GM19467 (cell line): Measurements from ENCODE around the gene GYPB.
"Not testable (repeated sequence)": the region's sequence is repeated elsewhere in the genome, so short reads cannot be mapped to it uniquely, and the experiment has no call there.

Experiments
- ATAC-seq: cut with Tn5 transposase; IDR thresholded peaks from one replicate; pipeline ENCODE4 v1.9.1; 2021; ENCODE audit warnings: mild to moderate bottlenecking, moderate library complexity; ENCODE audit not compliant: unreplicated experiment

GYPB gene

GRCh38 chr4:144019277-144019676 lies at the start of gene GYPB:
GYPB (minus strand) TSS chr4:144019380; CDS start chr4:144019287, 93 bp downstream.
- not testable (repeated sequence) for ATAC-seq

GRCh38 chr4:144061556-144061955 lies 42.4 kb upstream of the GYPB start:
- ATAC-seq = not testable (repeated sequence)

GRCh38 chr4:144060234-144060859 lies 41.2 kb upstream of the GYPB start:
- ATAC-seq = not testable (repeated sequence)

DNA sequence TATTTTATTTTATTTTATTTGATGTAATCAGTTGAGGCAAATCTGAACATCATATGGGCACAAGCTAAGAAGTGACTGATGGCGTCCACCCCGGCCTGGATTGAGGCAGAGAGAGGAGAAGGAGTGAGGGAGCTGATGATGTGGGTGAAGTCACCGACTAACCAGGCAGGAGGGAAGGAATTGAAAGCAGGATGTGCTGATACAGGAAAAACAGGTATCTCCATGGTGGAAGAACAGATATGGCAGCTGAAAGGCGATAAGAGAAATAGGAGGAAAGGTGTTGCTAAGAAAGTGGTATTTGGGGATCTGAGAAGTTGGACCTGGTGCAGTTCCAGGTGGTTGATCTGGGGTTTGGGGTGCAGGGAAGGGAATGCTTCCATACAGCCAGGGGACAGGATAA lies 37.6 kb upstream of the GYPB start:
- no peak for ATAC-seq

DNA sequence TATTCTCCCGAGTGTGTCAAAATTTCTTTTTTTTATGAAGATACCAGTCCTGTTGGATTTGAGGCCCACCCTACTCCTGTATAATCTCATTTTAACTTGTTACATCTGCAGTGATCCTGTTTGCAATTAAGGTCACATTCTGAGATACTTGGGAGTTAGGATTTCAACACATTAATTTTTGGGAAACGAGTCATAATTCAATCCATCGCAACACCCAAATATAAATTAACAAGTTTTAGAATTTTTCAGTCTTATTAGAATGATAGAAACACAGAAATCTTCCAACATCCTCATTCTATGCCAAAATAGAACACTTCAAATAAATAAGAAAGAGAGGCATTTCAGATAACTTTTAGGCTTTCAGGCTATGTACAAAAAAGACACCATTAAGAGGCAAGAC lies 36.2 kb upstream of the GYPB start:
- ATAC-seq = not testable (repeated sequence)

GRCh38 chr4:144051494-144051893 lies 32.3 kb upstream of the GYPB start:
- ATAC-seq = not testable (repeated sequence)

DNA sequence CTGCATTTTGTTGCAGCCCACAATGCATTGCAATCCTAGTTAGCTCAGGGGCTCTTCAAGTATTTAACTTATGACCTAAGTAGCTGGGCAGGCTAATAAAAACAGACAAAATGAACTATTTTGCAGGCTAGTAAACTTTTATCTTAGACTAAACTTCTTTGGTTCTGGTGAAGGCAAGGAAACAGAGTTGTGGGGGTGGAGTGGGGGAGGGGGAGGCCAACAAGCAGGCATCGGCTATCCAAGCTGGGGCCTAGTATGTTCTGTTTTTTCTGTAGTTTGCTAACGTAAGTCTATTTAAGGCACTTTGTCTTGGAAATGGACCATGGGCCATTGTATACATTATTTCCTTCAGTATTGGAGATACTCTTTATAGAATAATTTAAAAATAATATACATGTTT lies 31.5 kb upstream of the GYPB start:
- ATAC-seq = not testable (repeated sequence)

DNA sequence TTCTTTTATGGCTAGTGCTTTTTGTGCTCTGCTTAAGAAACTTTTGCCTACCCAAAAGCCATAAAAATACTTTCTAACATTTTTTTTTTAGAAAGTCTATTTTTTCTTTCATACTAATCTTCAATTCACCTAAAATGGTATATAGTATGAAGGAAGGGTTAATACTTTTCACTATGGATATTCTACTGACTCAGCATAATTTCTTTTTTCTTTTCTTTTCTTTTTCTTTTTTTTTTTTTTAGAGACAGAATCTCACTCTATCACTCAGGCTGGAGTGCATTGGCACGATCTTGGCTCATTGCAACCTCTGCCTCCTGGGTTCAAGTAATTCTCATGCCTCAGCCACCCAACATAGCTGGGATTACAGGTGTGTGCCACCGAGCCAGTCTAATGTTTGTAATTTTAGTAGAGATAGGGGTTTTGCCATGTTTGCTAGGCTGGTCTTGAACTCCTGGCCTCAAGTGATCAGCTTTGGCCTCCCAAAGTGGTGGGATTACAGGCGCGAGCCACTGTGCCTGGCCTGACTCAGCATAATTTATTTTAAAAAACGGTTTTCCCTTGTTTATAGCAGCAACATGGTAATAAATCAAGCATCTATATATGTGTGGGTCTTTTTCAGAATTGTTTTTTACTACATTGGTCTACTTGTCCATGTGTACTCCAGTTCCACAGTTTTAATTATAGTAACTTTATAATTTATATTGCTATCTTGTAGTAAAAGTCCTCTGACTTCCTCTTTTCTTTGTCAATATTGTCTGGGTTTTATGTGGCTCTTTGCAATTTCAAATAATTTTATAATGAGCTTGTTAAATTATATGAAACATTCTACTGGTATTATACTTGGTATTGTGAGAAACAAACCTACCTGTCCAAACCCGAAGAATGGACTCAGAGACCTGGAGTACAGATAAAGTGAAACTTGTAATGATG lies 30.6 kb upstream of the GYPB start:
- ATAC-seq = not testable (repeated sequence)

DNA sequence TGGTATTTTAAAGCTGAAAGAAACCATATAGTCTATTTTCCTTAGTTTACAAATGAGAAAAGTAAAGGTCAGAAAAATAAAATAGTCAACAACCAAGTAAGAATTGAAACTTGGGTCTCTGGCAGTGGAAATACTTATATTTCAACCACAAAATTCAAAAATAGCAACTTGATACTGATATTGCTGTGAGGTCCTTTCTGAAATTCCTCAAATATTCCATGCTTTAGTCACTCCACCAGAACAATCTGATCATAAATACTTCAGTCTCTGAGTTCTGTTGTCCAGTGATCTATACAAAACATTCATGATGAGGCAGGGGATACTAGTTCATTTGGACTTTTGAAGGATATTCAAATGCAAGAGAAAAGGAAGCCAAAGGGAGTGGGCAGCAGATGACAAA lies 25.8 kb upstream of the GYPB start:
- not testable (repeated sequence) for ATAC-seq

GRCh38 chr4:144032580-144032979 lies 13.4 kb upstream of the GYPB start:
- not testable (repeated sequence) for ATAC-seq

DNA sequence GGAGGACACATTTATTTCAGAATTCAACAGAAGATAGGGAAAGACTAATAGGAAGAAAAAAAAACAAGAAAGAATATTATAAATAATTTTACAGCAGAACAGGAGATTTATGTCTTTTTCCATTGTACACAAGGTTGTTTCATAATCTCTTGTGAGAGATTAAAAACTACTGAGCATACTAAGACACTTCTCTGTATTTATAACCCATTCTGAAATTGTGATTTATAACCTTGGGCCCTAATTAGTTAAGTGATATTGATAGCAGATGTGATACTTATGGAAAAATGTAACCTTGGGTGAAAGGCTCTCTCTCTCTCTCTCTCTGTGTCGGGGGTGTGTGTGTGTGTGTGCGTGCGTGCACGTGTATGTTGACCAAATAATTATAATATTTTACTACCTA lies 12.7 kb upstream of the GYPB start:
- not testable (repeated sequence) for ATAC-seq

DNA sequence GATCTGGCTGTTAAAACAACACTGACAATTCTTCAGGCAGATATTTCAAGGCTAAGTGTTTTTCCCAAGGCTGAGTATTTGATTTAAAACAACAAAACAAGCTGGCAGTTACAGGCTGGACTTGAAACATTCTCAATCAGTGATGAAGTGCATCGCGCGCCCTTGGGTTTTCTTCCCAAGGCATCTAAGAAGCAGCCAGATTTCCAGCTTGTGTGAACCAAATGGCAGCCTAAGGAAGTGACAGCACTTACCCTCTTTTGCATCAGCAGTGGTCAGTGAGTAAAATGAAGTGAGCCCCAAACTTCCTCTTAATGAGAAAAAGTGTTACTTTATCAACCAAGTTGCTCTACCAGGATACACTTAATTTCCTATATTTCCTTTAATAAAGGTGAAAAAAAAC lies 12.2 kb upstream of the GYPB start:
- not testable (repeated sequence) for ATAC-seq

DNA sequence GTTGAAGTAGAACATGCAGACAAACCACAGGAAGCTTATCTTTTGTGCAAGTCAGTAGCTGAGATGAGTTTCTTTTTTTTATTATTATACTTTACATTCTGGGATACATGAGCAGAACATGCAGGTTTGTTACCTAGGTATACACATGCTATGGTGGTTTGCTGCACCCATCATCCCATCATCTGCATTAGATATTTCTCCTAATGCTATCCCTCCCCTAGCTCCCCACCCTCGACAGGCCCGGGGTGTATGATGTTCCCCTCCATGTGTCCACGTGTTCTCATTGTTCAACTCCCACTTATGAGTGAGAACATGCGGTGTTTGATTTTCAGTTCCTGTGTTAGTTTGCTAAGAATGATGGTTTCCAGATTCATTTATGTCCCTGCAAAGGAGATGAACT lies 11.5 kb upstream of the GYPB start:
- not testable (repeated sequence) for ATAC-seq

GRCh38 chr4:144026682-144027081 lies 7.5 kb upstream of the GYPB start:
- not testable (repeated sequence) for ATAC-seq

GRCh38 chr4:144024399-144025053 lies 5.3 kb upstream of the GYPB start:
- ATAC-seq = not testable (repeated sequence)

DNA sequence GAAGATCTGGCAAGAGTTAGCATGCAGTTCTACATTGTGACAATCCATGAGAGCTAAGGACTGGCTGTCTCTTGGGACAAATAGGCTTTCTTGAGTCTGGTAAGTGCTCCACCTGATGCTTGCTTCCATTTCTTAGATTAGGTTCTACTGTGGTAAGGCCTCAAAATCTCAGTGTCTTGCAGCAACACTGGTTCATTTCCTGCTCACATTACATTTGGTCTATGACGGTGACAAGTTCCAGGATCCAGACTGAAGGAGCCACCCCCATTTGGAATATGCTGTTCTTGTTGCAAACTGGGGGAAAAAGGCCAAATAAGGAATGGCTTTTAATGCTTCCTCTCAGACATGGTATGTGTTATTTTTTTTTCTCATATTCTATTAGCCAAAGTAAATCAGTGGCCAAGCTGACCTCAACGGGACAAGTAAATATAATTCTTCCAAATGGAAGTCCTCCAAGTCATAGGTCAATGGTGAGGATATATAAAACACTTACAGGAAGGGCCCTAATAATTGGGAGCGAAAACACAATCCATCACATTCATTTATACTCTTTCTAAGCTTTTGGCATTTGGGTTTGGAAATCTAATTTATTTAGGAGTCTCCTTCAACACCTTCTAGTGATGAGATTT lies 3.7 kb upstream of the GYPB start:
- ATAC-seq = not testable (repeated sequence)

- peak; percentile 89 for ATAC-seq
Measured at GRCh38 chr4:144021336-144021990, 2.3 kb upstream of the GYPB start.

DNA sequence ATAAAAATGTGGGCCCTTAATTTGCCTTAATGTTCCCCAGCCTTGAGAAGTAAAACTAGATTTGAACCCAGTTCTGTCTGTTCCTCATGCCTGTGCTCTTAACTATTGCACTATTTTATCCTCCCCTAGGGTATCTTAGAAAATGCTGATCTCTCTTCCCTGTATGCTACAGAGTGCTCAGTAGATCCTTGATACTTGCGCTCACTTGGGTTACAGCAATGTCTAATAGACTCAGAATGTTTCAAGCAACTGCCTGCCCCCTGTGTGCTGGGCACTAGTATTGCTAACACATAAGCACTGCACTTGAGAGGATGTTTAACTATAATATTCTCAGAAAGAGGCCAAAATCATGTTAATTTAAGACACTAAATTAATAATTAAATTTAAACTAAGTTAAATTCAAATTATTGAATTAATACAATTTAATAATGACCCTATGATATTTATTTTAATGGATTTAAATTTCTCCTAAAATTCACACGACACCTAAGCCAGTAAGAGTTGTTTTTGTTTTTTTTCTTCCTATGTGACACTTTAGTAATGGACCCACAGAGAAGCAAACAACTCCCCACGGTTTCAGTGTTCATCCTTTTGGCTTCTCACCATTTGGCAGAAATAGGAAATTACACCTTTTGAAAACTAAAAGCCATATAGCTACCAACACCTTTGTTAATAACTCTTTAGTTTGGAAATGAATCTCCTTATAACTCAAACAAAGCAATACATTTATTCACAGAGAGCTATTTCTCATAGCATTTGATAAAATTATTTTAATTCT lies 768 bp downstream of the GYPB start:
- not testable (repeated sequence) for ATAC-seq

DNA sequence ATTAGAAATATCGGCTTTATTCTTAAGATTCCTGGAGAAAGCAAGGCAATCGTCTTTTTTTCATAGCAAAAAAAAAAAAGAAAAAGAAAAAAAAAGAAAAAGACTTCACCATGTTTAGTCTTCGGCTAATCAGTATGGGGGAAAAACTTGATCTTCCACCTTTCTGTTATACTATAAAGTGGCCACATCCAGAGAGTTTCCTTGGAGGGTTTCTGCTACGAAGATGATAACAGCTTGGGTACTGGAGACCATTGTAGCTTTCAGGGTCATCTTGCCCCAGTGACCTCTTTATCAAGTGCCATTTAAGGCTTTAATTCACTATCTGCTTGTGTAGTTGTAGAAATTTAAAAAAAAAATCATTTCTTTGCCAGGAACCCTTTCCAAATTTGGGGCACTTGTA lies 1.9 kb downstream of the GYPB start:
- not testable (repeated sequence) for ATAC-seq
